Gastroesophageal sphincter (tissue), 3 donors: ENCODE results near the gene SLC30A7.

Source experiments
- CTCF ChIP-seq, 4 experiments: fragments of 200-600 bp in 2 of 4; fragments of 450-650 bp in 2 of 4; sonication (generic) in 1 of 4; IDR thresholded peaks; one replicate each; pipeline ENCODE4 v1.5.1; 2017 to 2019; ENCODE audit warnings: antibody characterized with exemption in 4 of 4, mild to moderate bottlenecking in 2 of 4, moderate library complexity in 2 of 4
- EP300 ChIP-seq: sonication (generic); formaldehyde crosslinking; IDR thresholded peaks from one replicate; pipeline ENCODE4 v1.6.1; 2017; ENCODE audit warnings: antibody characterized with exemption, mild to moderate bottlenecking
- POLR2A ChIP-seq, 2 donors: fragments of 450-650 bp; IDR thresholded peaks; one replicate each; pipeline ENCODE4 v1.6.1; 2017; ENCODE audit warnings: antibody characterized with exemption in 2 of 2, mild to moderate bottlenecking in 2 of 2, moderate library complexity in 1 of 2
- POLR2AphosphoS5 ChIP-seq: sonication (generic); formaldehyde crosslinking; IDR thresholded peaks from one replicate; pipeline ENCODE4 v1.6.1; 2017; ENCODE audit warnings: antibody characterized with exemption

DNA sequence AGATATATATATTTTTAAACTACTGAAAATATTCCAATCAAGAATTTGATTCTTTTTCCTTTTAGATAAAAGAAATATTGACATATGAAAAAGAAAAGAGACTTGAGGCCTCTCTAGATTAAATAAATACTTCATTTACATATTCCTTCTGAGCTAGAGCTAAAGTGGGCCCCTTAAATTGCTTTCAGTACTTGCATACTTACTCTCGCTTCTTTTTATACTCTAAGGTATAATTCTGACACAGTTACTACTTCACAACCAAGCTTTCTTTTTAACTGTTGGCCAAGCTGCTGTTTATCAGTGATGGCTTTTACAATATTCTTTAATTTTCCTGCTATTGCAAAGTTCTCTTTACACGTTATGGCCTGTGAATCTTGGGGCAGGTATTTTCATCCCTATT lies 25.9 kb upstream of the SLC30A7 start:
- TF ChIP-seq POLR2AphosphoS5: no peak
- TF ChIP-seq EP300: no peak
- TF ChIP-seq CTCF (IDR thresholded peaks at IDR 0.05): no peak
- no peak for TF ChIP-seq POLR2A (IDR thresholded peaks at IDR 0.05)
